Ureter (tissue), 1 donor: ENCODE results near the gene CEBPZ. TPM values are rescaled to one million over a fixed set of nuclear protein-coding genes. Genes with fewer than 3 reads are reported as not detected.
"Not testable (repeated sequence)": the region's sequence is repeated elsewhere in the genome, so short reads cannot be mapped to it uniquely, and the experiment has no call there.

Experiments
- DNase-seq: peaks from one replicate; pipeline ENCODE4 v3.0.0-alpha.2; 2020; ENCODE audit warnings: low spot score
- total RNA-seq: library from RNA; stranded (reverse); gene quantifications from one replicate; pipeline ENCODE4 v1.2.4, GENCODE V29; 2023
- donor health status: DM: yes; HTN: yes; CAD: no.

CEBPZ gene
- total RNA-seq, result 52.0 TPM

GRCh38 chr2:37231241-37232130 is at the start of gene CEBPZ, which contains the start of gene NDUFAF7:
TSS of gene CEBPZ (minus strand) at chr2:37231596. CDS start at chr2:37231567, 29 bp downstream.
TSS of gene NDUFAF7 (plus strand) at chr2:37231658. CDS start at chr2:37231706, 48 bp downstream.
- peak; percentile 93 for DNase-seq

- DNase-seq, result no peak
Measured at GRCh38 chr2:37276291-37276690, 44.9 kb upstream of the CEBPZ start.

GRCh38 chr2:37274359-37274965 is 43.1 kb upstream of the CEBPZ start:
- no peak for DNase-seq

GRCh38 chr2:37271376-37272067 is 40.1 kb upstream of the CEBPZ start:
- DNase-seq, result no peak

GRCh38 chr2:37268111-37268510 is 36.7 kb upstream of the CEBPZ start:
- no peak for DNase-seq

GRCh38 chr2:37267685-37268084 is 36.3 kb upstream of the CEBPZ start:
- no peak for DNase-seq

- no peak for DNase-seq
Measured at GRCh38 chr2:37263839-37264238, 32.4 kb upstream of the CEBPZ start.

- DNase-seq, result no peak
Measured at GRCh38 chr2:37262522-37262921, 31.1 kb upstream of the CEBPZ start.

GRCh38 chr2:37250869-37251740 is 19.7 kb upstream of the CEBPZ start:
- DNase-seq, result no peak

- DNase-seq, result no peak
Measured at GRCh38 chr2:37246205-37246604, 14.8 kb upstream of the CEBPZ start.

- DNase-seq, result no peak
Measured at GRCh38 chr2:37244755-37245154, 13.4 kb upstream of the CEBPZ start.

- no peak for DNase-seq
Measured at GRCh38 chr2:37244017-37244416, 12.6 kb upstream of the CEBPZ start.

GRCh38 chr2:37243435-37243834 is 12.0 kb upstream of the CEBPZ start:
- no peak for DNase-seq

GRCh38 chr2:37232131-37232933 is 936 bp upstream of the CEBPZ start:
- DNase-seq, result no peak

GRCh38 chr2:37230581-37230980 is 815 bp downstream of the CEBPZ start:
- DNase-seq, result no peak

GRCh38 chr2:37228788-37229187 is 2.6 kb downstream of the CEBPZ start:
- no peak for DNase-seq

GRCh38 chr2:37226863-37227262 is 4.5 kb downstream of the CEBPZ start:
- DNase-seq, result no peak

GRCh38 chr2:37225129-37225528 is 6.3 kb downstream of the CEBPZ start:
- not testable (repeated sequence) for DNase-seq

- no peak for DNase-seq
Measured at GRCh38 chr2:37224063-37224462, 7.3 kb downstream of the CEBPZ start.

- DNase-seq, result no peak
Measured at GRCh38 chr2:37223131-37223530, 8.3 kb downstream of the CEBPZ start.

- no peak for DNase-seq
Measured at GRCh38 chr2:37219046-37219445, 12.3 kb downstream of the CEBPZ start.
